GM12872 (cell line): ENCODE data around the gene TRAPPC8.

ENCODE experiments used
- CTCF ChIP-seq: IDR thresholded peaks from 3 replicates; pipeline ENCODE4 v1.5.1; 2011; ENCODE audit warnings: low read depth, mild to moderate bottlenecking, low read length, moderate library complexity; ENCODE audit not compliant: insufficient read depth

The TRAPPC8 gene

GRCh38 chr18:31942999-31943877 lies at the start of gene TRAPPC8:
Gene TRAPPC8 (minus strand): TSS chr18:31943128. CDS start chr18:31942764, 364 bp downstream.
- 0 out of 3 replicates have a peak, but pooled peaks have one; percentile 16 for TF ChIP-seq CTCF

GRCh38 chr18:31990823-31991222 lies 47.9 kb upstream of the TRAPPC8 start:
- TF ChIP-seq CTCF = no peak

- no peak for TF ChIP-seq CTCF
These were observed 41.0 kb upstream of the TRAPPC8 start for GRCh38 chr18:31983976-31984375.

- no peak for TF ChIP-seq CTCF
These were observed 40.1 kb upstream of the TRAPPC8 start for GRCh38 chr18:31983020-31983419.

GRCh38 chr18:31980863-31981262 lies 37.9 kb upstream of the TRAPPC8 start:
- TF ChIP-seq CTCF = no peak

- no peak for TF ChIP-seq CTCF
These were observed 36.8 kb upstream of the TRAPPC8 start for GRCh38 chr18:31979714-31980113.

GRCh38 chr18:31978616-31979015 lies 35.7 kb upstream of the TRAPPC8 start:
- no peak for TF ChIP-seq CTCF
